Thyroid gland (tissue), 4 donors: ENCODE data around the gene FERMT3.

Experiments
- POLR2A ChIP-seq, 2 donors: fragments of 450-650 bp; IDR thresholded peaks; one replicate each; pipeline ENCODE4 v1.6.1; 2017; ENCODE audit warnings: antibody characterized with exemption in 2 of 2, mild to moderate bottlenecking in 2 of 2, moderate library complexity in 1 of 2
- TF ChIP-seq, protein P1 (sequence below), 6 experiments: fragments of 200-600 bp in 3 of 6; fragments of 450-650 bp in 3 of 6; sonication (generic) in 3 of 6; IDR thresholded peaks; one replicate each; pipeline ENCODE4 v1.5.1; 2016 to 2019; ENCODE audit warnings: antibody characterized with exemption in 6 of 6, mild to moderate bottlenecking in 2 of 6, inconsistent platforms in 1 of 6, moderate library complexity in 1 of 6

DNA sequence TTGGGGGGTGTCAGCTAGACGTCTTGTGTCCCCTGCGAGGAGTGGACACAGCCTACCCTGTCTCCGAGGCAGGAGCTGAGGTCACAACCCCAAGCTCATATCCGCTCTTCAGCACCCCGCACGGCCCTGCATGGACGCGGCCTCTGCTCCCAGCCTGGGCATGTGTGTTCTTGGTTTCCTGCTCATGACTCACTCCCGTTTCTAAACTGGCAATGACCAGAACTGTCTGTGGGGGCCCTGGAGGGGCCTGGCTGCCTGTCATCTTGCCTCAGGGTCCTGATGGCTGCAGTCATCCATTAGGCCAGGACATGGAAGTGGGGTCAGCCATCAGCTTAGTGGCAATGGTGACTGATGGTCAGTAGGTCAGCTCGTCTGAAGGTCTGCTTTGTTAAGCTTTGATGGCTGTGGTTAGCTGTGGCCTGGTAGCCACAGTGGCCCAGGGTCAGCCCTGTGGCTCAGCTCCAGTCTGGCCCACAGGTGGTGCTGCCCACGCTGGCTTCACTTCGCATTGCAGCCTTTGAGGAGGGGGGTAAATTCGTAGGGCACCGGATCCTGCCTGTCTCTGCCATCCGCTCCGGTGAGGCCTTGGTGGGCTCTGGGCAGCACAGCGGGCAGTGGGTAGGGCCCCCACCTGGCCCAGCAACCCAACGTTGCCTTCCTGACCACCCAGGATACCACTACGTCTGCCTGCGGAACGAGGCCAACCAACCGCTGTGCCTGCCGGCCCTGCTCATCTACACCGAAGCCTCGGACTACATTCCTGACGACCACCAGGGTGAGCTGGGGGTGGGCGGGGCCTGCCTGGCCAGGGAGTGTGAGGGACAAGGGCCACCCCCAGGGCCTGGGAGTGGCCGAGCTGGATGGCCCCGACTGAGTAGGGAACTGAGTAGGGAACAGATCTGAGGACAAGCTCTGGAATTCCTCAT lies 56.8 kb downstream of the FERMT3 start:
- no peak for TF ChIP-seq POLR2A (IDR thresholded peaks at IDR 0.05)
- TF ChIP-seq, protein P1, sequence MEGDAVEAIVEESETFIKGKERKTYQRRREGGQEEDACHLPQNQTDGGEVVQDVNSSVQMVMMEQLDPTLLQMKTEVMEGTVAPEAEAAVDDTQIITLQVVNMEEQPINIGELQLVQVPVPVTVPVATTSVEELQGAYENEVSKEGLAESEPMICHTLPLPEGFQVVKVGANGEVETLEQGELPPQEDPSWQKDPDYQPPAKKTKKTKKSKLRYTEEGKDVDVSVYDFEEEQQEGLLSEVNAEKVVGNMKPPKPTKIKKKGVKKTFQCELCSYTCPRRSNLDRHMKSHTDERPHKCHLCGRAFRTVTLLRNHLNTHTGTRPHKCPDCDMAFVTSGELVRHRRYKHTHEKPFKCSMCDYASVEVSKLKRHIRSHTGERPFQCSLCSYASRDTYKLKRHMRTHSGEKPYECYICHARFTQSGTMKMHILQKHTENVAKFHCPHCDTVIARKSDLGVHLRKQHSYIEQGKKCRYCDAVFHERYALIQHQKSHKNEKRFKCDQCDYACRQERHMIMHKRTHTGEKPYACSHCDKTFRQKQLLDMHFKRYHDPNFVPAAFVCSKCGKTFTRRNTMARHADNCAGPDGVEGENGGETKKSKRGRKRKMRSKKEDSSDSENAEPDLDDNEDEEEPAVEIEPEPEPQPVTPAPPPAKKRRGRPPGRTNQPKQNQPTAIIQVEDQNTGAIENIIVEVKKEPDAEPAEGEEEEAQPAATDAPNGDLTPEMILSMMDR (IDR thresholded peaks at IDR 0.05), result no peak
